Osteocyte (in vitro differentiated cells): ENCODE data around the gene NFIA. TPM values are rescaled to one million over a fixed set of nuclear protein-coding genes. Genes with fewer than 3 reads are reported as not detected.

Source experiments
- DNase-seq: peaks from one replicate; pipeline ENCODE4 v3.0.0; 2021; ENCODE audit warnings: mixed read lengths; ENCODE audit not compliant: unreplicated experiment; ENCODE audit errors: extremely low spot score
- H3K27ac Mint-ChIP-seq: one replicate; pipeline ENCODE4 v1.8.0; 2021; ENCODE audit warnings: mild to moderate bottlenecking, mixed read lengths; ENCODE audit not compliant: unreplicated experiment
- H3K27me3 Mint-ChIP-seq: one replicate; pipeline ENCODE4 v1.8.0; 2021; ENCODE audit warnings: mixed read lengths; ENCODE audit not compliant: unreplicated experiment
- H3K36me3 Mint-ChIP-seq: one replicate; pipeline ENCODE4 v1.8.0; 2021; ENCODE audit warnings: mixed read lengths; ENCODE audit not compliant: unreplicated experiment
- H3K4me1 Mint-ChIP-seq: one replicate; pipeline ENCODE4 v1.8.0; 2021; ENCODE audit warnings: mixed read lengths; ENCODE audit not compliant: unreplicated experiment
- H3K4me3 Mint-ChIP-seq: one replicate; pipeline ENCODE4 v1.8.0; 2021; ENCODE audit warnings: mild to moderate bottlenecking, moderate library complexity, mixed read lengths; ENCODE audit not compliant: unreplicated experiment
- H3K9me3 Mint-ChIP-seq: one replicate; pipeline ENCODE4 v1.8.0; 2021; ENCODE audit warnings: mixed read lengths; ENCODE audit not compliant: unreplicated experiment
- total RNA-seq: library from RNA; stranded (reverse); gene quantifications from 2 replicates; pipeline ENCODE4 v1.2.1, GENCODE V29; 2021
- TF ChIP-seq, protein P1 (sequence below): fragments of 200-600 bp; sonication (generic); IDR thresholded peaks from 2 replicates; pipeline ENCODE4 v1.5.0; 2021; ENCODE audit warnings: antibody characterized with exemption, mild to moderate bottlenecking, moderate library complexity

Gene NFIA
- total RNA-seq, 1 donor from 2014 or later: 46.7 TPM

GRCh38 chr1:61439234-61439633 is 356.9 kb downstream of the NFIA start:
- Mint-ChIP-seq H3K4me3 (no peak overlapping the region), H3K27ac (no peak overlapping the region), H3K9me3 (no peaks in the 10 kb centered on the region), H3K27me3 (no peaks in the 10 kb centered on the region), H3K4me1 (peaks cover 18% of the 10 kb centered on the region), H3K36me3 (peaks cover 17% of the 10 kb centered on the region)
- TF ChIP-seq, protein P1, sequence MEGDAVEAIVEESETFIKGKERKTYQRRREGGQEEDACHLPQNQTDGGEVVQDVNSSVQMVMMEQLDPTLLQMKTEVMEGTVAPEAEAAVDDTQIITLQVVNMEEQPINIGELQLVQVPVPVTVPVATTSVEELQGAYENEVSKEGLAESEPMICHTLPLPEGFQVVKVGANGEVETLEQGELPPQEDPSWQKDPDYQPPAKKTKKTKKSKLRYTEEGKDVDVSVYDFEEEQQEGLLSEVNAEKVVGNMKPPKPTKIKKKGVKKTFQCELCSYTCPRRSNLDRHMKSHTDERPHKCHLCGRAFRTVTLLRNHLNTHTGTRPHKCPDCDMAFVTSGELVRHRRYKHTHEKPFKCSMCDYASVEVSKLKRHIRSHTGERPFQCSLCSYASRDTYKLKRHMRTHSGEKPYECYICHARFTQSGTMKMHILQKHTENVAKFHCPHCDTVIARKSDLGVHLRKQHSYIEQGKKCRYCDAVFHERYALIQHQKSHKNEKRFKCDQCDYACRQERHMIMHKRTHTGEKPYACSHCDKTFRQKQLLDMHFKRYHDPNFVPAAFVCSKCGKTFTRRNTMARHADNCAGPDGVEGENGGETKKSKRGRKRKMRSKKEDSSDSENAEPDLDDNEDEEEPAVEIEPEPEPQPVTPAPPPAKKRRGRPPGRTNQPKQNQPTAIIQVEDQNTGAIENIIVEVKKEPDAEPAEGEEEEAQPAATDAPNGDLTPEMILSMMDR: no peak
- DNase-seq: no peak

GRCh38 chr1:61441723-61442262 is 359.4 kb downstream of the NFIA start:
- no peaks in the 10 kb centered on the region for H3K9me3 Mint-ChIP-seq
- H3K27ac Mint-ChIP-seq: no peak overlapping the region
- H3K27me3 Mint-ChIP-seq: no peaks in the 10 kb centered on the region
- no peak overlapping the region for H3K4me3 Mint-ChIP-seq
- DNase-seq: no peak
- H3K4me1 Mint-ChIP-seq: peaks cover 27% of the 10 kb centered on the region
- H3K36me3 Mint-ChIP-seq: peaks cover 14% of the 10 kb centered on the region
- TF ChIP-seq, protein P1: no peak

DNA sequence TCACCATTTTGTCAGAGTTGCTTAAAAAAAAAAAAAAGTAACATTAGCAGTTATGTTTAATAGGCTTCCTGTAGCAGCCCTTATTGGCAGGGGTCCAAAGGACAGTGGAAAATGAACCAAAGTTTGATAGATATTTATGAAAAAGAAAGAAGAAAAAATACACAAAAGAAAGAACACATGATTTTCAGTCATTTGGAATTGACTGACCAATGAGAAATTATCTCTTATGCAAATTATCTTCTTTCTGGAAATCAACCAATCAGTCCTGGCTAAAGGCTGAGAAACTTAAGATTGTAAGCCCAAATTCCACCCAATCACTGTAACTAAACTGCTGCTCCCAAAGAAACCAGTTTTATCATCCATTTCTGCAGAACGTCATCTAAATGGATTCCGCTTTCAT is 360.2 kb downstream of the NFIA start:
- H3K4me3 Mint-ChIP-seq: no peak overlapping the region
- no peak for DNase-seq
- TF ChIP-seq, protein P1: no peak
- H3K4me1 Mint-ChIP-seq: peaks cover 27% of the 10 kb centered on the region
- H3K9me3 Mint-ChIP-seq: no peaks in the 10 kb centered on the region
- H3K27ac Mint-ChIP-seq: peak overlapping the region; percentile 43
- no peaks in the 10 kb centered on the region for H3K27me3 Mint-ChIP-seq
- peaks cover 14% of the 10 kb centered on the region for H3K36me3 Mint-ChIP-seq

DNA sequence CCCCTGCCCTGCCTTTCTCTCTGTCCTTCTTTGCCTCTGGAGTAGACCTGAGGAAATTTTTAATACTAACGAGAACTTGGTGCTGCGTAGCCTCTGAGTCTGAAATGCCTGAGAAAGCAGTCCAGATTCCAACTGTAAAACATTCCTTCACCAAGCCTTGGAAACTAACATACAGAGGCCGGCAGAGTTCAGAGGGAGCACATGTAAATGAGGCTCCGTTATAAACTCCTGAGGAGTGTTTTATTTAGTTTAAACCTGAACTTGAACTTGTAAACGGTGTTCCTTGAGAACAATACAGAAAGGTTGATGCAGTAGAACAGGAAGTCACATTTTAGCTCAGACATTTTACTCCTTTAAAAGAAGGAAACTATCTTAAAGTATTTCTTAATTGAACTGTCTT is 361.9 kb downstream of the NFIA start:
- TF ChIP-seq, protein P1: no peak
- peaks cover 16% of the 10 kb centered on the region for H3K36me3 Mint-ChIP-seq
- H3K27me3 Mint-ChIP-seq: no peaks in the 10 kb centered on the region
- no peak for DNase-seq
- H3K9me3 Mint-ChIP-seq: no peaks in the 10 kb centered on the region
- no peak overlapping the region for H3K4me3 Mint-ChIP-seq
- H3K4me1 Mint-ChIP-seq: peaks cover 23% of the 10 kb centered on the region
- no peak overlapping the region for H3K27ac Mint-ChIP-seq

- Mint-ChIP-seq H3K9me3 (no peaks in the 10 kb centered on the region), H3K36me3 (peaks cover 10% of the 10 kb centered on the region), H3K4me3 (no peak overlapping the region), H3K27me3 (no peaks in the 10 kb centered on the region), H3K27ac (no peak overlapping the region), H3K4me1 (peaks cover 27% of the 10 kb centered on the region)
- no peak for DNase-seq
- TF ChIP-seq, protein P1: no peak
Observed at GRCh38 chr1:61445269-61445825, 363.0 kb downstream of the NFIA start.
